NCI-H187 treated with DMSO at 0.1 percent for 48 hours (cell line): Measurements from ENCODE around the gene CCL17.
"Not testable (repeated sequence)": the region's sequence is repeated elsewhere in the genome, so short reads cannot be mapped to it uniquely, and the experiment has no call there.

ENCODE experiments used
- DNase-seq: peaks from one replicate; lab custom pipeline; 2025; lab: John Stamatoyannopoulos, UW

The CCL17 gene

DNA sequence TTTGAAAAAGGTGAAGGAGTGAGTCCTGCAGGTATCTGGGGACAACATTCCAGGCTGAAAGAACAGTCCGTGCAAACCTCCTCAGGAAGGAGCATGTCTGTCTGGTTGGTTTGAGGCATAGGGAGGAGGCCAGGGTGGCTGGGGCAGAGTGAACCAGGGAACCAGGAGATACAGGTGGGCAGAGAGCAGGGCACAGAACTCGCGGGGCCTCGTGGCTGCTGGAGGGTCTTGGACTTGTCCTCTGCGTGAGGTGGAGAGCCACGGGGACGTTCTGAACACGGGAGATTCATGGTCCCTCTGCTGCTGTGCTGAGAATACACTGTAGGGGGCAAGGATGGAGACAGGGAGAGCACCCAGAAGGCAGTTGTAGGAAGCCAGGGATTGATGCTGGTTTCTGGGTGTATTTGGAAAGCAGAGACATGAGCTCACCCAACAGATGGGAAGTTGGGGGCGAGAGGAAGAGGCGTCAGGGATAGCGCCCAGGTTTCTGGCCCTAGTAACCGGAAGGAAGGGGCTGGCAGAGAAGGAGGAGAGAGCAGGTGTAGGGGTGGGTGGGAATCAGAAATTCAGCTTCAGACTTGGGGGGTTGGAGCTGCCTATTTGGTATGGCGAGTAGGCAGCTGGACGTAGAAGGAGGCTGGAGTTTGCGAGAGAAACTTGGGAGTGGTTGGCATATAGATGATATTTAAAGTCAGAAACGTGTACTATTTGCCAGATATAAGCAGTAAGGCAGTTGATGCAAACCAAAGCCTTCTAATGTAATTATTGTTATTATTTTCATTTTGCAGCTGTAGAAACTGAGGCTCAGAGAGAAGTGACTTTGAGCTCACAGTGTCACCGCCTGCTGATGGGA is at the start of gene CCL17:
TSS of gene CCL17 (plus strand) at position 803 of the 853 bp plus-strand sequence. CDS start 9,166 bp downstream, outside the sequence.
- DNase-seq = no peak

DNA sequence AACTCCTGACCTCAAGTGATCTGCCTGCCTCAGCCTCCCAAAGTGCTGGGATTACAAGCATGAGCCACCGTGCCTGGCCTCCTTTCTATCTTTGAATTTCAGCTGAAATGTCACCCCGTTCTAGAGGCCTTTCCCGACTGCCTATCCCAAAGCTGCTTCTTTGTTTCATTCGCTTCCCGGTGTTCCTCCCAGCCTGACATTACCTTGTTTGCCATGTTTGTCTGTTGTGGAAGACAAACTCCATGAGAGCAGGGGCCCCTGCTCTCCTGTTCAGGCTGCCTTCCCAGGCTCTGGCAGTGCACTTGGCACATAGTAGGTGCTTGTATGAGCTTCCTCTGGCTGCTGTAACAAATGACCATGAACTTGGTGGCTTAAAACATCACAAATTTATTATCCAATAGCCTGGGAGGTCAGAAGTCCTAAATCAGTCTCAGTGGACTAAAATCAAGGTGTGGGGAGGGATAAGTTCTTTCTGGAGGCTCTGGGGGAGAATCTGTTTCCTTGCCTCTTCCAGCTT is 48.6 kb upstream of the CCL17 start:
- DNase-seq = no peak

DNA sequence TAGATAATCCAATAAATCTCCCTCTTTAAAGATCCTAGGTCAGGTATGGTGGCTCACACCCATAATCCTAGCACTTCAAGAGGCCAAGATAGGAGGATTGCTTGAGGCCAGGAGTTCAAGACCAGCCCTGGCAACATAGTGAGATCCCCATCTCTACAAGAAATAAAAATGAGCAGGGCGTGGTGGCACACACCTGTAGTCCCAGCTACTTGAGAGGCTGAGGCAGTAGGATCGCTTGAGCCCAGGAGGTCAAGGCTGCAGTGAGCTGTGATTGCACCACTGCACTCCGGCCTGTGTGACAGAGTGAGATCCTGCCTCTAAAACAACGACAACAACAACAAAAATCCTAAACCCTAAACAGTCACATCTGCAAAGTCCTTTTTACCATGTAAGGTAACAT is 48.0 kb upstream of the CCL17 start:
- no peak for DNase-seq

DNA sequence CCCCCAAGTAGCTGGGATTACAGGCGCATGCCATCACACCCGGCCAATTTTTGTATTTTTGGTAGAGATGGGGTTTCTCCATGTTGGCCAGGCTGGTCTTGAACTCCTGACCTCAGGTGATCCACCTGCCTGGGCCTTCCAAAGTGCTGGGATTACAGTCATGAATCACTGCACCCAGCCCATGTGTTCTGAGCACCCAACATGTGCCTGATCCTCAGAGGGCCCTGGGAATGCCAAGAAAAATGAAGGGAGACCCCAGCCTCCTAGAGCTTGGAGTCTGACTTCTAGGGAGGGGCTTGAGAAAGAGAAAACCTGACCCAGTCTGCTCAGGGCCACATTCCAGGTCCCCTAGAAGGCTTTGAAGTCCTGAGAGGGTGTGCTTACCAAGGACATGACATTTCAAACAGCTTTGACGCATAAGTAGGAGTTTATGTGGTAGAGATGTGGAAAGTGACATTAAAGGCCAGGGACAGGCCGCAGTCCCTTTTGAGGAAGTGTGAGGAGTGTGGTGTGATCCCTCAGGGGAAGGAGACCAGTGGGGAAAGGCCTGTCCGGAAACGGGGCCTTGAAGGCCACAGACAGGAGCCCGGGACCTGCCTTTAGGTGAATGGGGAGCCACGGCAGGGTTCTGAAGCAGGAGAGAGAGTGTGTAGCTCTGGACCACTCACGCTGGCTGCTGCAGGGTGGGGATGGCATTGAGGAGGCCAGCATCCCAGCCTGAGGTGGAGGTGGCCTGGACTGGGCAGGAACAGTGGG is 47.1 kb upstream of the CCL17 start:
- DNase-seq = no peak

DNA sequence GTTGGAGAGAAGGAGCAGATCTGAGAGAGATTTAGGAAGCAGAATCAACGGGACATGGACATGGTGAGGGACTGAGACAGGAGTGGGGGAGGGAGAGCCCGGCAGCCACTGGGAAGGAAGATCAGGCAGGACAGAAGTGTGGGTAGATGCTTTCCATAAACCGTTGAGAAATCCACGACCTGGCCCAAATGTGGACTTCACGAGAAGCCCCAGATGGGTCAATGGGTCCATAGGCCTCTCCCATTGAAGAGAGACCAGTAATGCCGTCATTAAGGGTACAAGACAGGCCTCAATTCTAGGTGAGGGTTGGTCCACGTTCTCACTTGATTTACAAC is 46.5 kb upstream of the CCL17 start:
- DNase-seq = no peak

DNA sequence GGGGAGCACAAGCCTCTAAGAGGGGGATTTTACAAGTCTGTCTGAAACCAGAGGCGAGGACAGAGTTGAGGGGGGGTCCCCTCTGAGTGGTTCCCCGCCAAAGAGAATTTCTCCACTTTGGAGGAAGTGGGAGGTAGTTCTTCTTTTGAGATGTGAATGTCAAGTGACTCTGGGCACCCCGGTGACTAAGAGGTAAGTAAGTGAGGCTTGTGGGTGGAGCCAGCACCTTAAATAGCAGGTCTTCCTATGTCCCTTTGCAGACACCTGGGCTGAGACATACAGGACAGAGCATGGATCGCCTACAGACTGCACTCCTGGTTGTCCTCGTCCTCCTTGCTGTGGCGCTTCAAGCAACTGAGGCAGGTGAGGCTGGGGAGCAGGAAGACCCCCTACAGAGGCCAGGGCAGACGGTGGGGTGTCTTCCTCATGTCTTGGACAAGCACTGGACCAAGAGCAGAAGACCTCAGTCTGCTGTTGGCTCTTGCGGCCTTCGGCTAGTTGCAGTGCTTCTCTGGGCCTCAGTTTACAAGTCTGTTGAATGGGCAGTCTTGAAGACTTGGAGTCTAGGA is 46.0 kb upstream of the CCL17 start, which contains the start of gene CCL22:
TSS of gene CCL22 (plus strand) at position 257 of the 569 bp plus-strand sequence. CDS start at position 291, 34 bp downstream.
- DNase-seq = no peak

DNA sequence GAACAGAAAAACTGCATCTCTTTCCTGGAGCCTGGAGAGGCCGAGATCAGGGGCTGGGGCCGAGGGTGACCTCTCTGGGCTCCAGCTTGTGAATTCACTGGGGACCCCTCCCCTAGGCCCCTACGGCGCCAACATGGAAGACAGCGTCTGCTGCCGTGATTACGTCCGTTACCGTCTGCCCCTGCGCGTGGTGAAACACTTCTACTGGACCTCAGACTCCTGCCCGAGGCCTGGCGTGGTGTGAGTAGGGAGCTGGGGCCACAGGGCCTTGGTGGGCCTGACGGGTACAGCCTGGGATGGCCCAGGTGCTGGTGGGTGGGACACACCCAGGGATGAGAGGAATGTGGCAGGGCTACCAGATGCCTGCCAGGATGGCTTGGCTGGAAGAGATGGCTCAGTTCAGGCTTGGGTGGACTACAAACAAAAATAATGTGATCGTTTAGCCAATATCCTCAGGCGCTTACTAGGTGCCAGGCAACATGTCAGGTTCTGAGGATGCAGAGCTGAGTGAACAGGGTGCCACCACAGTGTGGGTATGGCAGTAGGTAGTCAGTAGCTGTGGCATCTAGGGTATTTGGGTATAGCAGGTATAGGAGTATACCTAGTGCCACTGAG is 44.1 kb upstream of the CCL17 start:
- no peak for DNase-seq

DNA sequence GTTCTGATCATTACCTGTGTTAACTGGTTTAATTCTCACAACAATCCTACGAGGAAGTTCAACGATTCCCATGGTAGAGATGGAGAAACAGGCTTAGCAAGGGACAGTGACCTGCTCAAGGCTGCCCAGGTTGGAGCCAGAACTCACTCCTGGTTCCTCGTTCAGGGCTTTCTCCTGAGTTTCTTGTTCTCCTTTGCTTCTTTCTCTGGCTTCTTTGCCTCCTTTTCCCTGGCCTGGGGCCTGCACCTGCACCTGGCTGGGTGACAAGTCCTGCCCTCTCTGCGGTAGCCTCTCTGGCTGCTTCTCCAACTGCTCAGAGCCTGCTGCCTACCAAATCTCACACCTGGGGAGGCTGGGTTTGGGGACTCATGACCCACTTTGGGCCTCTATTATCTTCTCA is 43.2 kb upstream of the CCL17 start:
- DNase-seq = no peak

DNA sequence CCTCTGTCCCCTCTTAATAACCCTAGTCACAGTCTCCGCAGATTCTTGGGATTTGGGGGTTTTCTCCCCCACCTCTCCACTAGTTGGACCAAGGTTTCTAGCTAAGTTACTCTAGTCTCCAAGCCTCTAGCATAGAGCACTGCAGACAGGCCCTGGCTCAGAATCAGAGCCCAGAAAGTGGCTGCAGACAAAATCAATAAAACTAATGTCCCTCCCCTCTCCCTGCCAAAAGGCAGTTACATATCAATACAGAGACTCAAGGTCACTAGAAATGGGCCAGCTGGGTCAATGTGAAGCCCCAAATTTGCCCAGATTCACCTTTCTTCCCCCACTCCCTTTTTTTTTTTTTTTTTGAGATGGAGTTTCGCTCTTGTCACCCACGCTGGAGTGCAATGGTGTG is 40.4 kb upstream of the CCL17 start:
- no peak for DNase-seq

DNA sequence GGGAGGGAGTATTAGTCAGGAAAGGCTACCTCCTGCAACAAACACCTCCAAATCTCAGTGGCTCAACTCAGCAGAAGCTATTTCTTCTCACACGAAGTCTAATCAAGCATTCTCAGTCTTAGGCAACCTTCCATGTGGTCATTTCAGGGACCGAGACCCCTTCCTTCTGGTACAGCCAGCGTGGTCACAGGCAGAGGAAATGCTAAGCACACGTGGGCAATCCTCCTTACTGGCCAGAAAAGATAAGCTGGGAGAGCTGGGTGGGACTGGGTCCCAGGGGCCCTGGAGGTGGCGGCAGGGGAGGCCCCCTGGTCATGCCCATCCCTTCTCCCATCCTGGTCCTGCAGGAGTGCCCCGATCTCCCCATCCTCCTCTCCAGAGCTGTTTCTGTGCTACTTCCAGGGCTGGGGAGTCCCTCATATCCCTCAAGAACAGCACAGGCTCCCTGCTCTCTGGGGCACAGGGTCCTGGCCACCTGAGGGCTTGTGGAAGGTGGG is 38.0 kb upstream of the CCL17 start:
- no peak for DNase-seq

DNA sequence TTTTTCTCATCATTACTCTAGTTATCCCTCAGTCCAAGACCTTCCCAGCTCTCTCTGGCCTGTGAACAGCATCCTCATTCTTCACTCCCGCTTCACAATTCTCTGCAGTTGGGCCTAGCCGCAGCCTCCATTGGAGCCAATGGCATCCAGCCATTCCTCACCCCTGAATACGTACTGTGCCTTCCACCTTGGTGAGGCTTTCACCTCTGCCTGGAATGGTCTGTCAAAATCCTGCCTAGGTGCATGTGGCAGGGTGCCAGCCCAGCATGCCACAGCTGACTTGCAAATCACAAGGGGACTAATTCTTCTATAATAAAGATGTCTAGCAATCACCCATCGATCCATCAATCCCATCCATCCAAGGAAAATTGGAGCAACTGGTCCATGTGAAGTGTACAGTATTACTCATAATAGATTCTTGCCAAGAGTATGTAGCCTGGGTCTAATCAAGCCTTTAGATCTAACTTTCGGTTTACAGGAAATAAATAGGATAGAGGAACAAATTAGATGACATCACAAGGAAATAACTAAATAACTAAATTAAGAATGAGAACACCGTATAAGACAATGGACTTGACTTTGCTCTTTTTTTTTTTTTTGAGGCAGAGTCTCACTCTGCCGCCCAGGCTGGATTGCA is 37.3 kb upstream of the CCL17 start:
- no peak for DNase-seq

DNA sequence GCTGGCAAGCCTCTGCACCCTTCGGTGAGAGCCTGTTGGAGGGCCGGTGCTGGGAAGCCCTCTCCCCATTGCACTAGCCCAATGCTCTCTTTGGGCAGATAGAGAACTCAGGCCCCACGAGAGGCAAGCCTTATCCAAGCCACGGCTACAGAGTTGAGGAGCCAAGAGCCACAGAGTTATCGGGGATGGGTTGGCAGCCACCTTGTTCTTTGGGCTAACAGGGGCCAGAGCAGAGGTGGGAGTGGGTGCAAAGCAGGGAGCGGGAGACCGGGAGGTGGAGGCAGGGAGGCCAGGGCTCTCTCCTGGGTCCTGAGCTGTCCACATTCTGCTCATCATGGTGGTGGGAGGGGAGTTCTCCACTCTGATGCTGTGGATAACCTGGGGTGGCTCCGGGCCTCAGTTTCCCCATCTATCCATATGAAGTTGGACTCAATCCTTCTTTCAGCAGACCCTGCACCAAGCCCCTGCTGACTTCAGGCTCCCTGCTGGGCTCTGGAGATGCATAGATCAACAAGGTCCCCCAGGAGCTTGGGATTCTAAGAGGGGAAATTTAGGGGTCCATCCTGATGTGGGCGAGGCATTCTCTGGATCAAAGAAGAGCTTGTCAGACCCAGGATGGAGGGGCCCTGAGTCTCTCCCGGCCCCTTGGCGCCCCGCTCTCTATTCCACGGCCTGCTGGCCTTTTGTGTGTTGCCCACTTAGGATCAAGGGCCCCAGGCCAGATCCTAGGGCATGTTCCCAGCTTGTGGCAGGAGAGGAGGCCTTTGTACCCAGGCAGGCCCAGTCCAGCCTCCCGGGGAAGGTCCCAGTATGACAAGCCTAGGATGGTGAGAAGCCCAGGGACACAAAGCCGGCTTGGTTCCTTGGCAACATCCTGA is 32.8 kb upstream of the CCL17 start:
- no peak for DNase-seq

DNA sequence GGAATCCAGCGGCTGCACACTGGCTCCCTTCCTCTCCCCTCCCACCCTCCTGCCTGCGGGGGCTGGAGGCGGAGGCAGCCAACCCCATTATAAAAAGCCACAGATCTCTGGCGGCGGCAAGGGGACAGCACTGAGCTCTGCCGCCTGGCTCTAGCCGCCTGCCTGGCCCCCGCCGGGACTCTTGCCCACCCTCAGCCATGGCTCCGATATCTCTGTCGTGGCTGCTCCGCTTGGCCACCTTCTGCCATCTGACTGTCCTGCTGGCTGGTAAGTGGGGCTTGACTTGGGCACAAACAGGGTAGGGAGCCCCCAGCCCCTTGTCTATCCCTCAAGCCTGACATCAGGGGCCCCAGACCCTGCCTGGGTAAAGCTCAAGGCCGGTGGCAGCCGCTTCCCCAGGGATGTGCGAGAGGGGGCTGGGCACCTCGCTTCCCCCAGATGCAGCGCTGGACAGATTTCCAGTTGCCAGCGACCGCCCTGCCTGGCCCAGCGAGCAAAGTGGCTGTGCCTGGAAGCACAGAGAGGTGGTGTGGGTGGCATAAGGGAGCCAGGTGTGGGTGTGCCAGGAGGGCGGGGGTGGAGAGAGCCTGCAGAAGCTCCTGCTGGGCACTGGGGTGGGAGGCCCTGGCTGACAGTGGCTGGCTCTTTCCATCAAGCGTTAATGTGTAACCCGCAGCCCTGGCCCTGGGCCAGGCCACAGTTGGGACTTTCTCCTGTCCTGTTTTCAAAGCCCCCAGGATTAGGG is 32.0 kb upstream of the CCL17 start, which contains the start of gene CX3CL1:
TSS of gene CX3CL1 (plus strand) at position 119 of the 745 bp plus-strand sequence. CDS start at position 198, 79 bp downstream.
- DNase-seq = no peak

DNA sequence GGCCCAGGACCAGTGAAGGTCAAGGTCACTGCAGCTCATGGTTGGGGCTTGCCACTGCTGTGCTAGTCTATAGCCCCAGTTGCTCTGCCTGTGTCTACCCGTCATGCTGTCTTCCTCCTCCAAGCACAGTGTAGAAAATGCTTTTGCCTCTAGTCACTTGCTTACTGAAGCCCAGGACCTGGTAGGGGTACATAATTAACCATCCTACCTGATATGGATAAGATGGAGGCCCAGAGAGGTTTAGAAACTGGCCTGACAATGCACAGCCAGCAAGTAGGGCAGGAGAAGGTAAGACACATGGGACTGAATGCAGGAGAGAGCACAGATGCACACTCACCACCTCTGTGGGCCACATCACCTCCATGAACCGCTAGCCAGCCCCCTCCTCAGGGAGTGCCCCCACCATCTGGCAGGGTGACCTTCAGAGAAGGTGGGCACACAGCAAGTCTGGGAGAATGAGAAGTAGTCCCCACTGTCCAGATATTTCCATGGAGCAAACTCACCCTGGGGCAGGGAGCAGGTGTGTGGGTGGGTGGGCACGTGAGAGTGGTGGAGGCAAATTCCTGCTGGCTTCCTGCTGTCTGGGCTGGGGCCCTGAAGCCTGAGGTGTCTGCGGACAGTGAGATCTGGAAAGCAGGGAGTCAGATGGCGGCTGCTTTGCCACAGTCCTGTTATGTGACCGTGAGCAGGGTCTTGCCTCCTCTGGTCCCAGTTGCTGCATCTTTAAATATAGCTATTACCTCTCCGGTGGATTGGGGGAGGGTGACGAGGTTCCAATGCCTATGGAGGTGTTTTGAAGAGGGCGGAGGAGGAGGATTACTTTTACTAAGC is 31.2 kb upstream of the CCL17 start:
- DNase-seq = no peak

DNA sequence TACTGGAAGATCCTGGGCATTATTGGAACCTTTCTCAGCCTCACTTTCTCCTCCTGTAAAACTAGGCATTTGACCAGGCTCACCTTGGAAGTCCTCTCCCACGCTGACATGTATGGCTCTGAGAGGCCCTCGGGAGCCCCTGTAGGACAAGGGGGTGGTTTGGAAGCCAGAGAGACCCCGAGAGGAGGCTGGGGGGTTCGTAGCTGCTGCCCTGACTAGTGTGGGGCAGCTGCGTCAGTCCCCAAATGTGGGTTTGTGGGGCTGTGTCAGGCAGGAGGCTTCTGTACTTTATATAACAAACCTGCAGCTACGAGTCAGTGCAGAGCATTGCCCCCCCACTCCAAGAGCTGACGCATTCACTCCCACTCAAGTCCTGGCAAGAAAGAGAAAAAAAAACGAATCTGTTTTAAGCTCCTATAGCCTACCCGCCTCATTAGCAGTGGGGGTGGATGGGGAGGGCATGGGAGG is 30.5 kb upstream of the CCL17 start:
- no peak for DNase-seq

DNA sequence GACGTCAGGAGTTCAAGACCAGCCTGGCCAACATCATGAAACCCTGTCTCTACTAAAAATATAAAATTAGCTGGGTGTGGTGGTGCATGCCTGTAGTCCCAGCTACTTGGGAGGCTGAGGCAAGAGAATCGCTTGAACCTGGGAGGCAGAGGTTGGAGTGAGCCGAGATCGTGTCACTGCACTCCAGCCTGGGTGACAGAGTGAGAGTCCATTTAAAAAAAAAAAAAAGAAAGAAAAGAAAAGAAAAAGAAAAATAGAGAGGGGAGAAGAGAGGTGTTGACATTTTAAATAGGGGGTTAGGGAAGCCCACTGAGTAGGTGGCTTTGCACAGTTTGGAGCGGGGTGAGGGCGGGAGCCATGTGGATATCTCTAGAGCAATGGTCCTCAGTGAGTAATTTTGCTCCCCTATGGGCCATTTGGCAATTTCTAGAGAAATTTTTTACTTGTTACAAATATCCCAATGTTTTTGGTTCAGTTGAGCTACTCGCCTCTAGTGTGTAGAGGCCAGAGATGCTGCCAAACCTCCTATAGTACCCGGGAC is 29.6 kb upstream of the CCL17 start:
- not testable (repeated sequence) for DNase-seq

DNA sequence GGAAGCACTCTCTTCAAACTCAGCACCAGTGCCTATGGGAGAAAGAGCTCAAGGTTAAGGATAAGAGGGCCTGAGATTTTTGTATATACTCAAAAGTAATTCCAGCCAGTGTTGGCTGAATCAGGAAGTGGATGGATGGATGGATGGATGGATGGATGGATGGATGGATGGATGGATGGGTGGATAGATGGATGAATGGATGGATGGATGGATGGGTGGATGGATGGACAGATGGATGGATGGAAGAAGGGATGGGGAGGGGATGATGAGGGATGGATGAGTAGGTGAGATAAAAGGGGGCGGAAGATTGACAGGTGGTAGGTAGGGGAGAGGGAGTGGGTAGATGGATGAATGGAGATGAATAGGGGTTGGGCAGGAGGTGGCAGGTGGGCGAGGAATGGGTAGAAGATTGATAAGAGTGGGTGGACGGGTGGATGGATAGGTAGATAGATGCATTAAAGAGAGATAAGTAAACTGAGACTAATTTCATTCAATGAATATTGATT is 28.2 kb upstream of the CCL17 start:
- DNase-seq = no peak
